IMR-90 (cell line): ENCODE results near the gene EHF. TPM values are rescaled to one million over a fixed set of nuclear protein-coding genes. Genes with fewer than 3 reads are reported as not detected.

ENCODE experiments used
- ATAC-seq: fragments of 200-7000 bp; cut with Tn5 transposase; 2 replicates; pipeline ENCODE4 v1.9.1; 2020; ENCODE audit warnings: low read depth, mild to moderate bottlenecking, moderate library complexity
- BruUV-seq: library from RNA; stranded (reverse); fragments of 400-500 nt; replicated peaks from 2 replicates; lab custom pipeline; 2021; lab: Mats Ljungman, UMichigan
- CTCF ChIA-PET: fragments of 300-600 bp; formaldehyde crosslinking; extraction: SDS; loops from one replicate; lab custom pipeline; 2021; ENCODE audit warnings: antibody characterized with exemption; lab: Yijun Ruan, JAX
- POLR2A ChIA-PET: fragments of 300-600 bp; sonication (Branson Sonifier 250); formaldehyde crosslinking; loops from one replicate; lab custom pipeline; 2022; ENCODE audit warnings: antibody characterized with exemption; ENCODE audit not compliant: unreplicated experiment; lab: Charles Lee
- DNase-seq: peaks from one replicate; pipeline ENCODE4 v3.0.0; 2013
- H2AFZ ChIP-seq: replicated peaks from 2 replicates; pipeline ENCODE3; 2013; ENCODE audit warnings: low read length, mild to moderate bottlenecking; ENCODE audit not compliant: poor library complexity
- H2AK5ac ChIP-seq: 2 replicates; pipeline ENCODE4 v1.6.1; 2013; ENCODE audit warnings: low read depth, low read length, inconsistent platforms
- H2AK9ac ChIP-seq: replicated peaks from 2 replicates; pipeline ENCODE3; 2013; ENCODE audit warnings: mild to moderate bottlenecking, low read depth, low read length, moderate library complexity; ENCODE audit not compliant: poor library complexity
- H2BK120ac ChIP-seq: 2 replicates; pipeline ENCODE4 v1.6.1; 2013; ENCODE audit warnings: low read depth, low read length, inconsistent platforms
- H2BK15ac ChIP-seq: 3 replicates; pipeline ENCODE4 v1.6.1; 2013; ENCODE audit warnings: low read depth, low read length, inconsistent platforms
- H2BK20ac ChIP-seq: 2 replicates; pipeline ENCODE4 v1.6.1; 2013; ENCODE audit warnings: low read depth, mild to moderate bottlenecking, inconsistent platforms, low read length, moderate library complexity
- H2BK5ac ChIP-seq: 2 replicates; pipeline ENCODE4 v1.6.1; 2013; ENCODE audit warnings: mild to moderate bottlenecking, low read depth, low read length, inconsistent platforms; ENCODE audit not compliant: poor library complexity, severe bottlenecking
- H3K14ac ChIP-seq: replicated peaks from 2 replicates; pipeline ENCODE4 v1.6.1; 2013; ENCODE audit warnings: low read depth, low read length, inconsistent platforms
- H3K18ac ChIP-seq: 2 replicates; pipeline ENCODE4 v1.6.1; 2013; ENCODE audit warnings: low read depth, low read length, control low read depth
- H3K23ac ChIP-seq: 2 replicates; pipeline ENCODE4 v1.6.1; 2013; ENCODE audit warnings: low read depth, low read length, inconsistent platforms
- H3K27ac ChIP-seq: 2 replicates; pipeline ENCODE4 v1.5.1; 2013; ENCODE audit warnings: mild to moderate bottlenecking, control low read depth, low read length; ENCODE audit not compliant: insufficient read depth
- H3K27me3 ChIP-seq: 2 replicates; pipeline ENCODE4 v1.6.1; 2013; ENCODE audit warnings: low read length; ENCODE audit not compliant: control insufficient read depth, insufficient read depth
- H3K36me3 ChIP-seq: 2 replicates; pipeline ENCODE4 v1.6.1; 2013; ENCODE audit warnings: low read length, mixed read lengths; ENCODE audit not compliant: control insufficient read depth, insufficient read depth
- H3K4ac ChIP-seq: 2 replicates; pipeline ENCODE4 v1.6.1; 2013; ENCODE audit warnings: low read depth, low read length, inconsistent platforms
- H3K4me1 ChIP-seq: 2 replicates; pipeline ENCODE4 v1.6.1; 2013; ENCODE audit warnings: low read length, mixed read lengths; ENCODE audit not compliant: control insufficient read depth, insufficient read depth
- H3K4me2 ChIP-seq: 2 replicates; pipeline ENCODE4 v1.6.1; 2013; ENCODE audit warnings: low read depth, mild to moderate bottlenecking, control low read depth, low read length, moderate library complexity
- H3K4me3 ChIP-seq: 2 replicates; pipeline ENCODE4 v1.5.1; 2013; ENCODE audit warnings: low read depth, mild to moderate bottlenecking, control low read depth, low read length, moderate library complexity; ENCODE audit not compliant: insufficient read depth
- H3K56ac ChIP-seq: 2 replicates; pipeline ENCODE4 v1.6.1; 2013; ENCODE audit warnings: low read length, inconsistent platforms; ENCODE audit not compliant: insufficient read depth; ENCODE audit errors: extremely low read depth
- H3K79me1 ChIP-seq, 2 experiments: 2 replicates each; pipeline ENCODE4 v1.6.1; 2013; ENCODE audit warnings: low read length in 2 of 2, inconsistent platforms in 1 of 2, low read depth in 1 of 2
- H3K9ac ChIP-seq: 2 replicates; pipeline ENCODE4 v1.6.1; 2013; ENCODE audit warnings: low read depth, low read length, control low read depth
- H3K9me1 ChIP-seq: 2 replicates; pipeline ENCODE4 v1.6.1; 2013; ENCODE audit warnings: low read length, inconsistent platforms; ENCODE audit not compliant: insufficient read depth
- H3K9me3 ChIP-seq: 2 replicates; pipeline ENCODE4 v1.6.1; 2013; ENCODE audit warnings: low read length; ENCODE audit not compliant: control insufficient read depth, insufficient read depth
- H4K20me1 ChIP-seq: 2 replicates; pipeline ENCODE4 v1.6.1; 2013; ENCODE audit warnings: low read length, inconsistent platforms; ENCODE audit not compliant: insufficient read depth
- H4K5ac ChIP-seq: 2 replicates; pipeline ENCODE4 v1.6.1; 2013; ENCODE audit warnings: mild to moderate bottlenecking, low read depth, low read length, control low read depth
- H4K8ac ChIP-seq, 2 experiments: 2 replicates each; pipeline ENCODE4 v1.6.1; 2013; ENCODE audit warnings: low read depth in 2 of 2, low read length in 2 of 2, control low read depth in 1 of 2, inconsistent platforms in 1 of 2
- H4K91ac ChIP-seq: 2 replicates; pipeline ENCODE4 v1.6.1; 2013; ENCODE audit warnings: low read depth, low read length, inconsistent platforms; ENCODE audit not compliant: insufficient read depth
- BHLHE40 ChIP-seq: fragments of 150-350 bp; IDR thresholded peaks from 2 replicates; pipeline ENCODE4 v1.6.1; 2016; ENCODE audit warnings: mild to moderate bottlenecking, low read depth, low read length
- CEBPB ChIP-seq: IDR thresholded peaks from 2 replicates; pipeline ENCODE4 v1.6.1; 2012; ENCODE audit warnings: low read depth, low read length, improper control_type of control experiment
- CHD1 ChIP-seq: IDR thresholded peaks from 2 replicates; pipeline ENCODE4 v1.6.1; 2012; ENCODE audit warnings: low read depth, low read length, improper control_type of control experiment
- FOS ChIP-seq: fragments of 150-350 bp; IDR thresholded peaks from 2 replicates; pipeline ENCODE4 v1.6.1; 2016; ENCODE audit warnings: low read depth, low read length
- MAFK ChIP-seq: IDR thresholded peaks from 2 replicates; pipeline ENCODE4 v1.6.1; 2012; ENCODE audit warnings: low read depth, low read length, improper control_type of control experiment
- MAZ ChIP-seq: IDR thresholded peaks from 2 replicates; pipeline ENCODE4 v1.6.1; 2012; ENCODE audit warnings: low read depth, mild to moderate bottlenecking, low read length, improper control_type of control experiment, moderate library complexity, borderline replicate concordance
- MXI1 ChIP-seq: IDR thresholded peaks from 2 replicates; pipeline ENCODE4 v1.6.1; 2012; ENCODE audit warnings: low read depth, mild to moderate bottlenecking, low read length, moderate library complexity, borderline replicate concordance
- NFE2L2 ChIP-seq: fragments of 150-350 bp; IDR thresholded peaks from 2 replicates; pipeline ENCODE4 v1.6.1; 2016; ENCODE audit warnings: low read depth, mild to moderate bottlenecking, low read length
- POLR2A ChIP-seq: IDR thresholded peaks from 2 replicates; pipeline ENCODE4 v1.6.1; 2012; ENCODE audit warnings: mild to moderate bottlenecking, low read depth, low read length
- RAD21 ChIP-seq: IDR thresholded peaks from 2 replicates; pipeline ENCODE4 v1.6.1; 2012; ENCODE audit warnings: low read length, improper control_type of control experiment
- RCOR1 ChIP-seq: IDR thresholded peaks from 2 replicates; pipeline ENCODE4 v1.6.1; 2012; ENCODE audit warnings: mild to moderate bottlenecking, low read length, improper control_type of control experiment; ENCODE audit not compliant: insufficient replicate concordance
- RFX5 ChIP-seq: IDR thresholded peaks from 2 replicates; pipeline ENCODE4 v1.8.0; 2012; ENCODE audit warnings: low read depth, mild to moderate bottlenecking, low read length, moderate library complexity
- SMC3 ChIP-seq: fragments of 150-350 bp; IDR thresholded peaks from 2 replicates; pipeline ENCODE4 v1.6.1; 2016; ENCODE audit warnings: low read depth, mild to moderate bottlenecking, antibody characterized with exemption, low read length, moderate library complexity
- WGBS, 2 experiments: methylation state at CpG; one replicate each; pipeline versions ENCODE4 v1.1.5 to v1.1.7; 2013; ENCODE audit warnings: missing lambda C conversion rate in 2 of 2; ENCODE audit not compliant: insufficient read length in 1 of 2; ENCODE audit errors: extremely low coverage in 2 of 2; 5-methylcytosine and 5-hydroxymethylcytosine counted together
- dilution Hi-C: fragments of 300-500 bp; cut with HindIII; formaldehyde crosslinking; loops from one replicate; pipeline ENCODE4 v1.14.3; 2018; ENCODE audit warnings: low sequenced_read_pairs; ENCODE audit not compliant: unreplicated experiment
- in situ Hi-C: fragments of 300-500 bp; cut with MboI; formaldehyde crosslinking; loops from 3 replicates; pipeline ENCODE4 v1.14.3; 2019; ENCODE audit warnings: low sequenced_read_pairs, inconsistent platforms, mixed read lengths
- intact Hi-C: fragments of 100-400 bp; cut with micrococcal nuclease; formaldehyde crosslinking; loops from 2 replicates; pipeline ENCODE4 v1.10.0; 2022
- polyA plus RNA-seq, 3 experiments: library from polyadenylated mRNA; depleted of rRNA; stranded (reverse); fragments of >200 nt; gene quantifications; 2 replicates each; pipeline ENCODE4 v1.2.3, GENCODE V29; 2012; ENCODE audit warnings: low replicate concordance in 1 of 3
- total RNA-seq: library from RNA; depleted of rRNA; stranded (reverse); fragments of >200 nt; gene quantifications from 2 replicates; pipeline ENCODE4 v1.2.3, GENCODE V29; 2012
- TF ChIP-seq, protein P1 (sequence below): conservative IDR thresholded peaks from 2 replicates; pipeline ENCODE4 v1.5.1; 2012; ENCODE audit warnings: mild to moderate bottlenecking, low read depth, low read length, improper control_type of control experiment
- TF ChIP-seq, protein P2 (sequence below): fragments of 150-350 bp; IDR thresholded peaks from 2 replicates; pipeline ENCODE4 v1.6.1; 2016; ENCODE audit warnings: low read depth, mild to moderate bottlenecking, low read length, moderate library complexity, borderline replicate concordance
- TF ChIP-seq, protein P3 (sequence below): fragments of 150-350 bp; IDR thresholded peaks from 2 replicates; pipeline ENCODE4 v1.6.1; 2017; ENCODE audit warnings: mild to moderate bottlenecking, antibody characterized with exemption, low read length, low read depth

Gene EHF
- total and polyA plus RNA-seq, 2 of the 4 experiments (the other 2 are of a cell fraction) = under 0.01 TPM; not detected in 1

DNA sequence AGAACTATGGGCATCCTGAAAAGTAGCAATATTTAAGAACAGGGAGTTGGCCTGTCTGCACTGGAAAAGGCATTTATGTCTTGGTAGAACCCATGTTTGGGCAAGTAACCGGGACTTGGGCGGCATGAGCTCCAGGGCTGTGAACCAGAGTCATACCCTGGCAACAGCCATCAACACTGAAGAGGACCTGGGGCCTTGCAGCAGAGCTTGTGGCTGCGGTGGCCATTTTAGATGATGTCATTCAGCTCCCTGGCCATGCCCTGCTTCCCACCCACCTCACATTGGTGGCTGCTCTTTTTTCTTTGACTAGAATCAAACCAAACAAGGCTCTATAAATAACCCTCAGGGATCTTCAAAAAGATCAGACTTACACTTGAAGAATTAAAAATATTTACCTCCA lies 26.6 kb downstream of the EHF start:
- Histone ChIP-seq H3K23ac (no peak overlapping the region), H3K4me3 (no peak overlapping the region), H2BK15ac (peak overlapping the region; percentile 84; the same call in 2 of the 3 replicates), H3K18ac (peak overlapping the region; percentile 46; the same call in 1 of the 2 replicates), H4K91ac (peak overlapping the region; percentile 53), H2BK20ac (peak overlapping the region; percentile 89), H3K56ac (no peak overlapping the region), H4K5ac (peak overlapping the region; percentile 43; the same call in 1 of the 2 replicates), H3K36me3 (no peaks in the 10 kb centered on the region), H3K9ac (no peak overlapping the region), H4K20me1 (no peaks in the 10 kb centered on the region), H3K27me3 (no peaks in the 10 kb centered on the region), H4K8ac (peak overlapping the region in 1 of 2 experiments; percentile 86; a peak in 2 of 4 replicates), H2AK9ac (no peak overlapping the region), H2BK120ac (peak overlapping the region; percentile 91), H3K27ac (no peak overlapping the region), H3K4me1 (peaks cover 19% of the 10 kb centered on the region), H3K14ac (peak overlapping the region; percentile 53; the same call in 1 of the 2 replicates), H3K9me3 (no peaks in the 10 kb centered on the region), H2BK5ac (peak overlapping the region; percentile 70), H3K4me2 (no peak overlapping the region), H3K79me1 (no peaks in the 10 kb centered on the region), H3K9me1 (peaks cover 26% of the 10 kb centered on the region), H2AK5ac (peak overlapping the region; percentile 35; the same call in 1 of the 2 replicates), H3K4ac (peak overlapping the region; percentile 86), H2AFZ (peak overlapping the region; percentile 85)
- in situ Hi-C loops (no loop called here), intact Hi-C loops (no loop called here), dilution Hi-C loops (no loop called here)
- CTCF ChIA-PET = no interaction called here
- TF ChIP-seq CHD1 = no peak
- TF ChIP-seq MAFK = no peak
- TF ChIP-seq, protein P1, sequence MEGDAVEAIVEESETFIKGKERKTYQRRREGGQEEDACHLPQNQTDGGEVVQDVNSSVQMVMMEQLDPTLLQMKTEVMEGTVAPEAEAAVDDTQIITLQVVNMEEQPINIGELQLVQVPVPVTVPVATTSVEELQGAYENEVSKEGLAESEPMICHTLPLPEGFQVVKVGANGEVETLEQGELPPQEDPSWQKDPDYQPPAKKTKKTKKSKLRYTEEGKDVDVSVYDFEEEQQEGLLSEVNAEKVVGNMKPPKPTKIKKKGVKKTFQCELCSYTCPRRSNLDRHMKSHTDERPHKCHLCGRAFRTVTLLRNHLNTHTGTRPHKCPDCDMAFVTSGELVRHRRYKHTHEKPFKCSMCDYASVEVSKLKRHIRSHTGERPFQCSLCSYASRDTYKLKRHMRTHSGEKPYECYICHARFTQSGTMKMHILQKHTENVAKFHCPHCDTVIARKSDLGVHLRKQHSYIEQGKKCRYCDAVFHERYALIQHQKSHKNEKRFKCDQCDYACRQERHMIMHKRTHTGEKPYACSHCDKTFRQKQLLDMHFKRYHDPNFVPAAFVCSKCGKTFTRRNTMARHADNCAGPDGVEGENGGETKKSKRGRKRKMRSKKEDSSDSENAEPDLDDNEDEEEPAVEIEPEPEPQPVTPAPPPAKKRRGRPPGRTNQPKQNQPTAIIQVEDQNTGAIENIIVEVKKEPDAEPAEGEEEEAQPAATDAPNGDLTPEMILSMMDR = no peak
- TF ChIP-seq MXI1 = no peak
- TF ChIP-seq NFE2L2 = no peak
- TF ChIP-seq RAD21 = no peak
- TF ChIP-seq, protein P2, sequence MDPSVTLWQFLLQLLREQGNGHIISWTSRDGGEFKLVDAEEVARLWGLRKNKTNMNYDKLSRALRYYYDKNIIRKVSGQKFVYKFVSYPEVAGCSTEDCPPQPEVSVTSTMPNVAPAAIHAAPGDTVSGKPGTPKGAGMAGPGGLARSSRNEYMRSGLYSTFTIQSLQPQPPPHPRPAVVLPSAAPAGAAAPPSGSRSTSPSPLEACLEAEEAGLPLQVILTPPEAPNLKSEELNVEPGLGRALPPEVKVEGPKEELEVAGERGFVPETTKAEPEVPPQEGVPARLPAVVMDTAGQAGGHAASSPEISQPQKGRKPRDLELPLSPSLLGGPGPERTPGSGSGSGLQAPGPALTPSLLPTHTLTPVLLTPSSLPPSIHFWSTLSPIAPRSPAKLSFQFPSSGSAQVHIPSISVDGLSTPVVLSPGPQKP = no peak
- TF ChIP-seq RFX5 = no peak
- TF ChIP-seq FOS = no peak
- TF ChIP-seq BHLHE40 = no peak
- no peak for TF ChIP-seq MAZ
- no peak for TF ChIP-seq SMC3
- no peak for TF ChIP-seq POLR2A
- TF ChIP-seq, protein P3, sequence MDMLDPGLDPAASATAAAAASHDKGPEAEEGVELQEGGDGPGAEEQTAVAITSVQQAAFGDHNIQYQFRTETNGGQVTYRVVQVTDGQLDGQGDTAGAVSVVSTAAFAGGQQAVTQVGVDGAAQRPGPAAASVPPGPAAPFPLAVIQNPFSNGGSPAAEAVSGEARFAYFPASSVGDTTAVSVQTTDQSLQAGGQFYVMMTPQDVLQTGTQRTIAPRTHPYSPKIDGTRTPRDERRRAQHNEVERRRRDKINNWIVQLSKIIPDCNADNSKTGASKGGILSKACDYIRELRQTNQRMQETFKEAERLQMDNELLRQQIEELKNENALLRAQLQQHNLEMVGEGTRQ = no peak
- no peak for TF ChIP-seq CEBPB
- no peak for TF ChIP-seq RCOR1
- POLR2A ChIA-PET = no interaction called here
- peak; percentile 5 for DNase-seq
- no peak for ATAC-seq
- BruUV-seq = no TSS peak
- WGBS, 2 experiments = no CpG with 5 or more reads among the region's 3 CpGs
